Stomach (tissue), 9 donors: ENCODE data around the gene HDGFL3. TPM values are rescaled to one million over a fixed set of nuclear protein-coding genes. Genes with fewer than 3 reads are reported as not detected.
"Not testable (repeated sequence)": the region's sequence is repeated elsewhere in the genome, so short reads cannot be mapped to it uniquely, and the experiment has no call there.

Source experiments
- DNase-seq, 2 donors: peaks; one replicate each; pipeline versions ENCODE4 v3.0.0 to v3.0.0-alpha.2; 2013 to 2019
- H3K27ac ChIP-seq, 5 donors: fragments of 200-600 bp in 4 of 5; sonication (generic) in 4 of 5; one replicate each; pipeline ENCODE4 v1.5.1; 2013 to 2019; ENCODE audit warnings: mild to moderate bottlenecking in 1 of 5, moderate library complexity in 1 of 5
- H3K27me3 ChIP-seq, 3 donors: fragments of 200-600 bp; sonication (generic); one replicate each; pipeline ENCODE4 v1.5.1; 2017 to 2019; ENCODE audit warnings: mixed run types in 1 of 3
- H3K36me3 ChIP-seq, 4 donors: fragments of 200-600 bp; sonication (generic); 1 replicate in 3 of 4; 2 replicates in 1 of 4; pipeline ENCODE4 v1.5.1; 2016 to 2019
- H3K4me1 ChIP-seq, 4 donors: fragments of 200-600 bp; sonication (generic); one replicate each; pipeline ENCODE4 v1.5.1; 2016 to 2019
- H3K4me3 ChIP-seq, 4 donors: fragments of 200-600 bp; sonication (generic) in 3 of 4; one replicate each; pipeline ENCODE4 v1.5.1; 2016 to 2019; ENCODE audit warnings: mild to moderate bottlenecking in 1 of 4
- H3K9me3 ChIP-seq, 4 donors: fragments of 200-600 bp; sonication (generic); one replicate each; pipeline ENCODE4 v1.5.1; 2016 to 2019
- EP300 ChIP-seq: sonication (generic); formaldehyde crosslinking; IDR thresholded peaks from one replicate; pipeline ENCODE4 v1.6.1; 2017; ENCODE audit warnings: antibody characterized with exemption
- POLR2A ChIP-seq, 4 donors: fragments of 450-650 bp; IDR thresholded peaks; one replicate each; pipeline ENCODE4 v1.6.1; 2016; ENCODE audit warnings: antibody characterized with exemption in 4 of 4, control low read depth in 2 of 4, mild to moderate bottlenecking in 1 of 4, moderate library complexity in 1 of 4
- POLR2AphosphoS5 ChIP-seq, 3 donors: sonication (generic); formaldehyde crosslinking; IDR thresholded peaks; one replicate each; pipeline ENCODE4 v1.6.1; 2016; ENCODE audit warnings: antibody characterized with exemption in 3 of 3
- whole genome bisulfite sequencing, 5 donors: extraction: QIAGEN DNeasy Blood & Tissue Kit in 3 of 5; methylation state at CpG; one replicate each; pipeline versions ENCODE4 v1.1.5 to v1.1.7; 2013 to 2018; 5-methylcytosine and 5-hydroxymethylcytosine counted together
- intact Hi-C: fragments of 100-400 bp; cut with DNase I; formaldehyde crosslinking; loops from one replicate; pipeline ENCODE4 v1.15.1; 2023; ENCODE audit warnings: low total_unique reads
- polyA plus RNA-seq, 3 donors: library from polyadenylated mRNA; stranded (reverse); fragments of 200-250 nt; gene quantifications; one replicate each; pipeline ENCODE4 v1.2.3, GENCODE V29; 2013
- total RNA-seq, 5 donors: library from RNA; depleted of rRNA; stranded (reverse); fragments of >200 nt; gene quantifications; one replicate each; pipeline versions ENCODE4 v1.1.0 to v1.2.3, GENCODE V29; 2014 to 2016
- TF ChIP-seq, protein P1 (sequence below), 7 experiments: fragments of 450-650 bp in 4 of 7; fragments of 200-600 bp in 3 of 7; sonication (generic) in 3 of 7; IDR thresholded peaks; one replicate each; pipeline ENCODE4 v1.5.1; 2016 to 2019; ENCODE audit warnings: antibody characterized with exemption in 7 of 7, control low read depth in 2 of 7, mild to moderate bottlenecking in 1 of 7
- donor health status: healthy with polysubstance abuse.
- donor health status: Bipolar disorder and iron deficiency.
- donor health status: healthy.

Gene HDGFL3
- total and polyA plus RNA-seq, 8 donors: 4.0 to 110 (median 14.8) TPM

- H3K36me3 ChIP-seq: peaks cover 2 to 71% (median 51%) of the 10 kb centered on the region in 4 donors
- no peak overlapping the region for H3K4me3 ChIP-seq
- no peak overlapping the region for H3K27ac ChIP-seq
- 91 to 95% (median 94%) methylated on average over 3 of the region's 3 CpGs for WGBS, 5 donors
- no peaks in the 10 kb centered on the region for H3K9me3 ChIP-seq
- no peak for DNase-seq
- intact Hi-C loops: no loop called here
- H3K4me1 ChIP-seq: no peaks in the 10 kb centered on the region
- TF ChIP-seq POLR2AphosphoS5 (IDR thresholded peaks at IDR 0.05): no peak
- no peak for TF ChIP-seq EP300
- TF ChIP-seq, protein P1, sequence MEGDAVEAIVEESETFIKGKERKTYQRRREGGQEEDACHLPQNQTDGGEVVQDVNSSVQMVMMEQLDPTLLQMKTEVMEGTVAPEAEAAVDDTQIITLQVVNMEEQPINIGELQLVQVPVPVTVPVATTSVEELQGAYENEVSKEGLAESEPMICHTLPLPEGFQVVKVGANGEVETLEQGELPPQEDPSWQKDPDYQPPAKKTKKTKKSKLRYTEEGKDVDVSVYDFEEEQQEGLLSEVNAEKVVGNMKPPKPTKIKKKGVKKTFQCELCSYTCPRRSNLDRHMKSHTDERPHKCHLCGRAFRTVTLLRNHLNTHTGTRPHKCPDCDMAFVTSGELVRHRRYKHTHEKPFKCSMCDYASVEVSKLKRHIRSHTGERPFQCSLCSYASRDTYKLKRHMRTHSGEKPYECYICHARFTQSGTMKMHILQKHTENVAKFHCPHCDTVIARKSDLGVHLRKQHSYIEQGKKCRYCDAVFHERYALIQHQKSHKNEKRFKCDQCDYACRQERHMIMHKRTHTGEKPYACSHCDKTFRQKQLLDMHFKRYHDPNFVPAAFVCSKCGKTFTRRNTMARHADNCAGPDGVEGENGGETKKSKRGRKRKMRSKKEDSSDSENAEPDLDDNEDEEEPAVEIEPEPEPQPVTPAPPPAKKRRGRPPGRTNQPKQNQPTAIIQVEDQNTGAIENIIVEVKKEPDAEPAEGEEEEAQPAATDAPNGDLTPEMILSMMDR (IDR thresholded peaks at IDR 0.05): no peak
- no peak for TF ChIP-seq POLR2A (IDR thresholded peaks at IDR 0.05)
- H3K27me3 ChIP-seq: no peaks in the 10 kb centered on the region
Observed at GRCh38 chr15:83144771-83145170, 62.9 kb downstream of the HDGFL3 start.

DNA sequence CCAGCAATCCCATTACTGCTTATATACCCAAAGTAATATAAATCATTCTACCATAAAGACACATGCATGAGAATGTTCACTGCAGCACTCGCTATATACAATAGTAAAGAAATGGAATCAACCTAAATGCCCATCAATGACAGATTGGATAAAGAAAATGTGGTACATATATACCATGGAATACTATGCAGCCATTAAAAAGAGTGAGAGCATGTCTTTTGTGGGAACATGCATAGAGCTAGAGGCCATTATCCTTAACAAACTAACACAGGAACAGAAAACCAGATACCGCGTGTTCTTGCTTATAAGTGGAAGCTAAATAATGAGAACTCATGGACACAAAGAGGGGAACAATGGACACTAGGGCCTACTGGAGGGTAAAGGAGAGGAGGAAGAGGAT lies 65.5 kb downstream of the HDGFL3 start:
- DNase-seq, H3K4me1 ChIP-seq, H3K27me3 ChIP-seq, H3K9me3 ChIP-seq, H3K27ac ChIP-seq, H3K4me3 ChIP-seq, intact Hi-C loops: not testable (repeated sequence)
- H3K36me3 ChIP-seq: peaks cover 2 to 66% (median 35%) of the 10 kb centered on the region in 4 donors
- 94 to 99% (median 98%) methylated on average over 3 of the region's 3 CpGs for WGBS, 5 donors

- Histone ChIP-seq H3K4me1 (no peaks in the 10 kb centered on the region), H3K27me3 (no peaks in the 10 kb centered on the region), H3K27ac (no peak overlapping the region), H3K9me3 (no peaks in the 10 kb centered on the region), H3K36me3 (peaks cover 0 to 53% (median 18%) of the 10 kb centered on the region in 4 donors), H3K4me3 (no peak overlapping the region)
- no peak for DNase-seq
- TF ChIP-seq EP300: no peak
- no peak for TF ChIP-seq POLR2A (IDR thresholded peaks at IDR 0.05)
- TF ChIP-seq, protein P1 (IDR thresholded peaks at IDR 0.05): no peak
- TF ChIP-seq POLR2AphosphoS5 (IDR thresholded peaks at IDR 0.05): no peak
- 85 to 91% (median 88%) methylated on average over 4 of the region's 4 CpGs for WGBS, 5 donors
- intact Hi-C loops: no loop called here
Observed at GRCh38 chr15:83132861-83133523, 74.6 kb downstream of the HDGFL3 start.

DNA sequence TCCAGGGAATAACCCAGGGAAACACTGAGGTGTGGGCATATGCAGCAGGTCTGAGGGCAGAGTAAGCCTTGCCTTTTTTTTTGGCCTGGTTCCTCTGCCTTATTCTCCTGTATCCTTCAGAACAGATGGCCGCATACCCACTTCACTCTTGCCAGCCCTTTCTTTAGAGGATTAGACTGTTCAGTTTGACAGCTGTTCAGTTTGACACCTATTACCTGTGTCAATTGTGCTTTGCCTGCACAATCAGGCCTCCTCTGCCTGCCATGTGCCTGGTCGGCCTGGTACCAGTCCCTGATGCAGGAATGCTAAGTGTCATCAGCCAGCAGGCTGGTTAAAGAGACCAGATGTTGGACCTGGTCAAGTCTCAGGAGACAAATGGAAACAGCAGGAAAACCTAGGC lies 77.8 kb downstream of the HDGFL3 start:
- no peaks in the 10 kb centered on the region for H3K27me3 ChIP-seq
- WGBS, 5 donors: 89 to 100% (median 91%) methylated on average over 2 of the region's 2 CpGs
- H3K4me1 ChIP-seq: no peaks in the 10 kb centered on the region
- peaks cover 0 to 42% (median 17%) of the 10 kb centered on the region in 4 donors for H3K36me3 ChIP-seq
- H3K4me3 ChIP-seq: no peak overlapping the region
- no peak for DNase-seq
- TF ChIP-seq EP300 (no peak), POLR2A (IDR thresholded peaks at IDR 0.05) (no peak), POLR2AphosphoS5 (IDR thresholded peaks at IDR 0.05) (no peak)
- TF ChIP-seq, protein P1 (IDR thresholded peaks at IDR 0.05): no peak
- no peaks in the 10 kb centered on the region for H3K9me3 ChIP-seq
- intact Hi-C loops: no loop called here
- no peak overlapping the region for H3K27ac ChIP-seq

DNA sequence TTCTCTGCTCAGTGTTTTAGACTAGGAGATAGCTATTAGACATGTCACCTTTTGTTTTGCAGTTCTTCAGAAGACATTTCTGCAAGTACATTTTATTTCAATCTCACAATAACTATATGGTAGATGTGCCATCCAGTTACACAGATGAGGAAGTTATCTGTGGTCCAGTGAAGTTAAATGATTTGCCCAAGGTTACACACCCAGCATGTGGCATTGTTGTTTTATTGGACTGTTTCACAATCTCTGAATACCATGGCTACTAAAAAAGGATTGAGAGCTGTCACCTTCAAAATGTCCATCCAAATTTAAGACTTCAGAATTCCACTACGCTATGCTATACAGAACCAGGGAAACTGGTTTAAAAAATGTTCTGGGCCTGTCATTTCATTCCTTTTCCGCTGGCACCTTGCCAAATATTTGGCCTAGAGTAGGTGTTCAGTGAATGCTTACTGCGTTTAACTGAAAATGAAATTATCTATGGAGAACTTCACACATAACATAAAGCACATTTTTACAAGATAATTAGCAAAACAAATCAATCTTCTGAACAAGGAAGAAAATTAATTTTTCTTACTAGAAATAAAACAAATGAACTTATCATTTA lies 80.0 kb downstream of the HDGFL3 start:
- DNase-seq: no peak
- H3K36me3 ChIP-seq: peaks cover 0 to 28% (median 14%) of the 10 kb centered on the region in 4 donors
- no peak overlapping the region for H3K27ac ChIP-seq
- TF ChIP-seq, protein P1 (IDR thresholded peaks at IDR 0.05): no peak
- no peak for TF ChIP-seq EP300
- no peak for TF ChIP-seq POLR2A (IDR thresholded peaks at IDR 0.05)
- no peak for TF ChIP-seq POLR2AphosphoS5 (IDR thresholded peaks at IDR 0.05)
- no peaks in the 10 kb centered on the region for H3K4me1 ChIP-seq
- no peak overlapping the region for H3K4me3 ChIP-seq
- WGBS, 5 donors: 63 to 75% (median 73%) methylated on average over 3 of the region's 3 CpGs
- intact Hi-C loops: no loop called here
- H3K27me3 ChIP-seq: no peaks in the 10 kb centered on the region
- H3K9me3 ChIP-seq: no peaks in the 10 kb centered on the region
